ENCODE measurements around the gene TRAT1. TPM values are rescaled to one million over a fixed set of nuclear protein-coding genes. Genes with fewer than 3 reads are reported as not detected.

Gene TRAT1
- total RNA-seq, 1 donor from 2014 or later = not detected

Other genes starting within 250 kb of the TRAT1 start
- 49.8 and 72.9 TPM in 2 replicates for gene CIP2A, start 233.3 kb upstream of the TRAT1 start, total RNA-seq
- gene DZIP3, start 233.1 kb upstream of the TRAT1 start, total RNA-seq = 5.9 and 6.3 TPM in 2 replicates
- gene RETNLB, start 65.4 kb upstream of the TRAT1 start, total RNA-seq = not detected in 2 replicates
- gene GUCA1C, start 131.1 kb downstream of the TRAT1 start, total RNA-seq = 0.23 and 0.58 TPM in 2 replicates